CD4-positive, alpha-beta T cell treated with Interleukin-21 for 1 hour (primary cell): Measurements from ENCODE around the gene MLST8.
A peak's percentile ranks its signal among the peaks of the same experiment; 100 is the strongest.

Experiments
- DNase-seq: peaks from one replicate; pipeline ENCODE4 v3.0.0-alpha.2; 2020

The MLST8 gene

DNA sequence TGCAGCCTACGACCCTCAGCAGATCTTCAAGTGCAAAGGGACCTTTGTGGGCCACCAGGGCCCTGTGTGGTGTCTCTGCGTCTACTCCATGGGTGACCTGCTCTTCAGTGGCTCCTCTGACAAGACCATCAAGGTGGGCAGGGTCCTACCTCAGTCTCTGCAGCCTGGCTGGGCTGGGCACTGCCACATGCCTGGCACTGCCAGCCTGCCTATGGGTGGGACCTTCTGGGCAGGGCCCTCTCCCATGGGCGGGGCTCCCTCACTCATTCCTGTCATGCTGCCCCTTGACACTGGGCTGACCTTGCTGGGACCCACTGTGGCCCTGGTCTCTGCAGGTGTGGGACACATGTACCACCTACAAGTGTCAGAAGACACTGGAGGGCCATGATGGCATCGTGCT lies 31.3 kb upstream of the MLST8 start:
- DNase-seq: no peak

DNA sequence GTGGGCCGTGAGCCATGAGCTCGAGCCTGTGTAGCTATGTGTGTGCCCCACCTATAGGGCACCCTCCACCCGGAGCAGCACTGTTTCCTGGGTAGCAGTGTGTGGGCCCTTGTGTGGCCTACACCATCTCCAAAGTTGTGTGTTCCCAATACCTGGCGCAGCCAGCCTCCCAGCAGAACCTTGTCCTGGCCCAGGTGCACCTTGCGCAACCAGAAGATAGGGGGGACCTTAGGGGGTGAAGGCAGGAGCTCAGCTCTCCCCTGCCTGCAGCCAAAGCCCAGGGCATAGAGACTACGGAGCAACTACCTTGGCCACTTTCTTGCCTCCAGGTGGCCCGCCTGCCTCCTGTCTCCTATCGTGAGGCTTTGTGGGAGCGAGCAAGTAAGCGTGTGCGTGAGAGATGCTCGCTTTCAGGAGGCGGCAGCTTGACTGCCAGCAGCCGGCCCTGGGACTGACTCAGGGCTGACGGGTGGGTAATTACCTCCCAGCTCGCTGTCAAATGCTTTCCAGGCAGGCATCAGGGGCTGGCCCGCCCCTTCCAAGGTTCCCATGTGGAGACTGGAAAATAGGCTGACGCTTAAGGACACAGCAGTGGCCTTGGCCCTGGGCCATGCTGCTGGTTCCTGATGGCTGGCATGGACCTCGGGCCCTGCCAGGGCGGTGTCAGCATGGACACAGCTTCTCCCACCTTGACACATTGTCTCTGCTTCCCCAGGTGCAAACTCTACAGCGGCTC lies 30.7 kb upstream of the MLST8 start:
- DNase-seq: no peak

DNA sequence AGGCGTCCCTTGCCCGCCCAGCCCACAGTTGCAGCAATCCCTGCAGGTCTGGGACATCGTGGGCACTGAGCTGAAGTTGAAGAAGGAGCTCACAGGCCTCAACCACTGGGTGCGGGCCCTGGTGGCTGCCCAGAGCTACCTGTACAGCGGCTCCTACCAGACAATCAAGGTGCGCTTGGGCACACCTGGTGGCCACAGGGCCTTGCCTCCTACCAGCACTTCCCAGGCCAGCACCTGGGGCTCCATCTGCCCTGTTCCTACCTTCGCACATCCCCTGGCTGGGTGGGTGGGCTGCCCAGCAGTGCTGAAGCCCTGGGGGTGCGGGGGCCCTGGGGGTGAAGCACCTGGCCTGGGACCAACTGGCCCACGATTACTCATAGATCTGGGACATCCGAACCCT lies 29.8 kb upstream of the MLST8 start:
- no peak for DNase-seq

GRCh38 chr16:2176047-2176446 lies 29.2 kb upstream of the MLST8 start:
- no peak for DNase-seq

DNA sequence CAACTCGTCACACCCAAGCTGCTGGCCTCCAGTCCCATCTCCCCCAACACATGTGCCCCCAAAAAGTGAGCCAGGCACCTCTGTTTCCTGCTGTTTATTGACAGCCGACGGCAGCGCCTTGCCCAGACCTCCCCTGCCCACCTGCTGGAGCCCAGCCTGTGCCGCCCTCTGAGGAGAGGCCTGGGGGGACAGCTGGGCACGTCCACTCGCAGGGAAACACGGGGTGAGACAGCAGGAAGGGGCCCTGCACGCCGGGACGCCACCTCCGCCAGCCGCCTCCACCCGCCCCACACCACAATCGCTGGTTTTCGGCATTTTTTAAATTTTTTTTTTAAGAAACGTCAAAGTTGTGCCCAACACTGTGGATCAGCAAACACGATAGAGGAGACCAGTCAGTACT lies 28.2 kb upstream of the MLST8 start:
- no peak for DNase-seq

GRCh38 chr16:2177561-2177960 lies 27.7 kb upstream of the MLST8 start:
- no peak for DNase-seq

- DNase-seq: peak; percentile 45
Measured at GRCh38 chr16:2178321-2179106, 26.7 kb upstream of the MLST8 start.

GRCh38 chr16:2179107-2179501 lies 26.1 kb upstream of the MLST8 start:
- DNase-seq: no peak

DNA sequence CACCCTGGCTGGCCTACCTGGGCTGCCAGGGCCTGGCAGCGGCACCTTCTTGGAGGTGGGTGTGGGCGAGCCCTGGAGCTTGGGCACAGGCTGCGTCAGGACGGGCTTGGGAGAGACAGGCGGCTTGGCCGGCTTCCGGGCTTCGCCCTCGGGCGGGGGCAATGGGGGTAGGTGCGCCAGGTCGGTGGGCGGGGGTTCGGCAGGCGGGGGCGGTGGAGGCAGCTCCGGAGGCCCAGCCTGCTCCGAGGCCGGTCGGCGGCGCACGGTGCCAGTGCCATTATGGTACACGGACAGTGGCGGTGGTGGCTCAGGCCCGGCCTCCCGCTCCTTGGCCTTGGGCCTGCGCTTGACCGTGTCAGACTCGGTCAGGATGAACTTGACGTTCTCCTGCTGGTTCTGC lies 25.7 kb upstream of the MLST8 start:
- DNase-seq: no peak

- no peak for DNase-seq
Measured at GRCh38 chr16:2180461-2180860, 24.8 kb upstream of the MLST8 start.

DNA sequence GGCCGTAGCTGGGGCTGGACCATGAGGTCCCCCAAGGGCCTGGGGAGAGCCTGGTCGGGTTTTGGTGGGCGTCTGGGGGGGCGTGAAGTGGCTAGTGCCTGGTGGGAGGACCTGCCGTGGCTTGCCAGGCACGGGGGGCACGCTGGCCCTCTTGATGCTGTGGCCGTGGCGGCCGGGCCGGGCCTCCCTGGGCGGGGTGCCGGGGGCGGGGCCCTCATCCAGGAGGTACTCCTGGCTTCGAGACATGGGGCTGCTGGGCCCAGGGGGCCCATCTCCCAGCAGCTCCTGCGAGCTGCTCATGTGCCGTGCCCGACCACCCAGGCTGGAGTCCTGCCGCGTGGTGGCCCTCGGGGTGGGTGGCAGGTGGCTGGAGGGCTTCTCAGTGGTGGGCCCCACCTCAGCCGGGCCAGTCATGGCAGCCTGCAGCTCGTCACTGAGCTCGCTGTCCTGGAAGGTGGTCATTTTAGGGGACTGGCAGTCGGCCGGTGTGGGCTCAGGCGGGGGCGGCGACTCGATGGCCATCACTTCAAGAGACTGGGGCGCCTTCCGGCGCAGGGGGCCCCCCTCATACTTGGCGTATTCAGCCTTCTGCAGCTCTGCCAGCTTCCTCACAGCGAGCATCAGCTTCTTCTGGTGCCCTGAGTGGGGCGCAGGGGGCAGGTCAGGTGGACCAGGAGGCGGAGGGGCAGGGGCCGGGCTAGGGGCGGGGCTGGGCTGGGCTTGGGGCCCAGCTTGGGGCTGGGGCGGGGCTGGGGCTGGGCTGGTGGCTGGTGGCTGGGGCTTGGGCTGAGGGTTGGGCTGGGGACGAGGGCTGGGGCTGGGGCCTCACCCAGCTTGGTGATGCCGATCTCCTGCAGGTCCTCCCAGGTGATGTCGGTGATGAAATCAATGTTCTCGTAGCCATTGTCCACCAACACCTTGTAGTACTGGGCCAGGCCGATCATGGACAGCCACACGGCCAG lies 24.0 kb upstream of the MLST8 start:
- DNase-seq: no peak

- DNase-seq: no peak
Measured at GRCh38 chr16:2181952-2182351, 23.3 kb upstream of the MLST8 start.

DNA sequence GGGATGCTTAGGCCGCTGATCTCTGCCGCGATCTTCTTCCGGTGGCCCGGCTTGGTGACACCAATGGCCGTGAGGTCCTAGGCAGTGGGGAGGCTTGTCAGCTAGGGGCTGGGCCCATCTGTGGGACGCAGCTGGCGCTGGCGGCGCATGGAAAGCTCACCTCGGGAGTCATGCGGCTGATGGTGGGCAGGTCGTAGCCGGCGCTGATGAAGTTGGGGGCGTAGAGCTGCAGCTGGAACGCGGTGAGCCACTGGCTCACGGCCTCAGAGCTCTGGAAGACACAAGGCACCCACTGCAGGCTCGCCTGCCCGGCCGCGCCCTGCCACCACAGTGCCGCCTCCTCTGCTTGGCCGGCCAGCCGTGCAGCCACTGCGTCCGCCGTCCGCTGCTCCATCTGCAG lies 21.6 kb upstream of the MLST8 start:
- no peak for DNase-seq

- DNase-seq: no peak
Measured at GRCh38 chr16:2184346-2184745, 20.9 kb upstream of the MLST8 start.

DNA sequence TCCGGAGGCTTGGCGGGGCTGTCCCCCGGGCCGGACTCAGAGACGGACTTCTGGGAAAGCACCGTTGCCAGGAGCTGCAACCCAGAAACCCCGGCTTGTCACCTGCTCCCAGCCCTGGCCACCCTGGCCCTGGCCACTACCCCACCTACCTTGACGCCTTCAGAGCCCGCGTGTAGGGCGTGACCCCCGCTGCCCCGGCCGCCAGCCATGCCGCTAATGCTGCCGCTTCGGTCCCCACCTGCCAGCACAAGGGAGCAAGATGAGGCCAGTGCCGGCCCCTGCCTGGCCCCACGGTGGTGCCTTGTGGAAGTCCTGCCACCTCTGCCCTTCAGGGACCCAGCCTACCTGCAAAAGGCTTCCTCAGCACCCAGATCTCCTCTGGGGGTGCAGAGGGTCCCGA lies 20.3 kb upstream of the MLST8 start:
- DNase-seq: no peak

DNA sequence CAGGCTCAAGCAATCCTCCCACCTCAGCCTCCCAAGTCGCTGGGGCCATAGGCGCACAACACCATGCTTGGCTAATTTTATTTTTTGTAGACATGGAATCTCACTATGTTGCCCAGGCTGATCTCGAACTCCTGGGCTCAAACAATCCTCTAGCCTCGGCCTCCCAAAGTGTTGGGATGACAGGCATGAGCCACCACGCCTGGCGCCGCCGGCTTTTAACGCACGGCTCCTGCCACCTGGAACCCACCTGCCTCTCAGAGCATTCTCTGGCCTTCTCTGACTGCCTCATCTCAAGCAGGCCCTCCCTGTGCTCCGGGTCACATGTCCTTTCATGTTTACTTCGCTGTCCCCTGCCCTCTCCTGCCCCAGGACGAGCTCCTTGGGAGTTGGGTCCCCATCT lies 19.2 kb upstream of the MLST8 start:
- DNase-seq: no peak

DNA sequence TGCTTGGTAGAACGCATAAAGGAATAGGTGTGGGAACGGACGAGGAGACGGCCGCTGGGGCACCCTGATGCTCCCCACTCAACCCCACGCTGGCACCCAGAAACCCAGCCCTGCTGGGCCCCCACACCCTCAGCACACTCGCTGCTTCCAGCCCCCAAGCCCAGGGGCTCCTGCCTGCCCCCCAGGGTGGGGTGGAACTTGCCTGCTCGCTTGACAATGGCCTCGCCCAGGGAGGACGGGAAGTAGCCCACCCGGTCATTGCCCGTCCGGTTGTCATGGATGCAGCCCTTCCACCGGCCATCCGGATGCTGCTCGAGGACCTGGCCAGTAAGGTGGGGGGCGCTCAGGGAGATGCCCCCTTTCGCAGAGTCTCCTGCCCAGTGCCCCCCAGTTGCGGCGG lies 18.7 kb upstream of the MLST8 start:
- DNase-seq: no peak

- DNase-seq: no peak
Measured at GRCh38 chr16:2187212-2187611, 18.0 kb upstream of the MLST8 start.

DNA sequence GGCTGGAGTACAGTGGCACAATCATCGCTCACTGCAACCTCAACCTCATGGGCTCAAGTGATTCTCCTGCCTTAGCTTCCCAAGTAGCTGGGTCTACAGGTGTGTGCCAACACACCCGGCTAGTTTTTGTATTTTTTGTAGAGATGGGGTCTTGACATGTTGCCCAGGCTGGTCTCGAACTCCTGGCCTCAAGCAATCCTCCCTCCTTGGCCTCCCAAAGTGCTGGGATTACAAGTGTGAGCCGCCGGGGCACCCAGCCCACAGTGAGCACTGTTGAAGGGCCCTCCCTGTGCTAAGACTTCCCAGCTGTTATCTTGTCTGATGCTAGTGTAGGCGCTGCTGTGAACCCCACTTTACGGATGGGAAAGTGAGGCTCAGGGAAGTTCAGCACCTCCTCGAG lies 16.9 kb upstream of the MLST8 start:
- DNase-seq: no peak

DNA sequence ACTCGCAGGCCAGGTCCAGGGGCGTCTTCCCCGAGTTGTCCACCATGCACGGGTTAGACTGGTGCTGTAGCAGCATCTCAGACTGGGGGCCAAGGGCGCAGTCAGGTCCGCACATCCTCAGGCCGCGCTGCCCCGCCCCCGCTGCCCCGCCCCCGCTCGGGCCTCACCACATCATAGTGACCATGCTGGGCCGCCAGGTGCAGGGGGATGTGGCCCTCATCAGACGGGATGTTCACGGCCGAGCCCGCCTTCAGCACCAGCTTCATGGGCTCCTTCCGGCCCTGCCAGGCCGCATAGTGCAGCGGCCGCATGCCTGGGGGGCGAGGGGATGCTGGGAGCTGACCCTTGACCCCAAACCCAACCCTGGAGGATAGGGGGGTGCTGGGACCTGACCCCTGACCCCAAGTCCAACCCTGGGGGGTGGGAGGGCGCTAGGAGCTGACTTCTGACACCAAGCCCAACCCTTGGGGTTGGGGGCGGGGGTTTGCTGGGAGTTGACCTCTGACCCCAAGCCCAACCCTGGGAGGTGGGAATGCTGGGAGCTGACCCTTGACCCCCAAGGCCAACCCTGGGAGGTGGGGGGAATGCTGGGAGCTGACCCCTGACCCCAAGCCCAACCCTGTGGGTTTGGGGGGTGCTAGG lies 15.9 kb upstream of the MLST8 start:
- no peak for DNase-seq

DNA sequence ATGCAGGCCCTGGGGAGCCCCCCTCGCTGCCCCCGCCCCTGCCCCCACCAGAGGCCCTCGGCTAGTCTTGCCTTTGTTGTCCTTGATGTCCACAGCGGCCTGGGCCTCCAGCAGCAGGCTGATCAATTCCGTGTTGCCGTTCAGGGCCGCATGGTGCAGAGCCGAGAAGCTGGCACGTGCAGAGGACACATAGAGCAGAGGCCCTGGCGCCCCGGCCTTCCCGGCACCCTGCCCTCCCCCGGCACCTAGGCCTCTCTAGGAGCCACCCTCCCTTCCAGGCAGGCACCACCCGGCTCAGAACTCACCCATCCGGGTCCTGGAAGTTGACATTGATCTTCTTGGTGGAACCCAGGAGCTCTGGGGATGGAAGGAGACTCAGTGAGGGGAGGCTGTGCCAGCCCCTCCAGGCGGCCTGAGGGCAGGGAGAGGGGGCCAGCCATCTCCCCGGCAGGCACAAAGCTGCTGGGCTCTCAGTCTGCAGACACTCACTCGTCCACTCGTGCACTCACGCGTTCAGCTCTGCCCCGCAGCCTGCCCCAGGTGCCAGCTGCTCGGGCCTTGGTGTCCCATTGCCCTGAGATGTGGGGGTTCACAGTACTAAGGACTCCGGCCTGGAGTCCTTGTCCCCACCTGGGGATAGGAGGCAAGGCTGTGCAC lies 15.1 kb upstream of the MLST8 start:
- DNase-seq: no peak

DNA sequence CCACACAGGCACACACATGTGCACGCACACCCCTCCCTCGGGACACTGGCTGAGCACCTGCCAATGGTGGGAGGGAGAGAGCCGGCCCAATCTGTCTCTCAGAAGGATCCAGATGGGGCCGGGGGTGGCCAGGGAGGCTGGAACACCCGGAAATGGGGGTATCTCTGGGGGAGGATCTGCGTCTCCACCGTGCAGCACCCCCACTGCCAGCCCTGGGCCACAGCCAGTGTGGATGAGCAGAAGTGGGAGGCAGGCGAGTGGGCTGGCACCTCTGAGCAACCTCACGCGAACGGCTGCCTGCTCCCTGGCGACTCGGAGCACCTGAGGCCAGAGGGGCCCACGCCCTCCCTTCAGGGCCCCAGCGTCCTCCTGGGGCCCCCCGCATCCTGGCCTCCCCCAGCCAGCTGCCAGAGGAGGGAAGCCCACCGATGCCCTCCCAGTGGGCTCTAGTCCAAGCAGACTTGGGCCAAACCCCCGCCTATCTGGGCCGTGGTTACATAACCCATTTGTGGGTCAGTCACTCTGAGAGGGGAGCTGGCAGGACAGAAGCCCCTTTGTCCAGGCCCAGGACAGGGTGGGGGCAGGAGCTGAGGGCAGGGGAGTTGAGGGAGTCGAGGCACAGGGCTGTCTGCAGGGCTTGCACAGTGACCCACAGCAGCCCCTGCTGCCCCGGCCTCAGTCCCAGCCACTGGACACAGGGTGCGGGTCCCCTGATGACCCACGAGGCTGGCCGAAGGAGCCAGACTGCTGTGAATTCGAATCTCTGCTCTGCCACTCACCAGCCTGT lies 14.4 kb upstream of the MLST8 start:
- no peak for DNase-seq
